ENCODE results near the gene ARF6.

Gene ARF6

DNA sequence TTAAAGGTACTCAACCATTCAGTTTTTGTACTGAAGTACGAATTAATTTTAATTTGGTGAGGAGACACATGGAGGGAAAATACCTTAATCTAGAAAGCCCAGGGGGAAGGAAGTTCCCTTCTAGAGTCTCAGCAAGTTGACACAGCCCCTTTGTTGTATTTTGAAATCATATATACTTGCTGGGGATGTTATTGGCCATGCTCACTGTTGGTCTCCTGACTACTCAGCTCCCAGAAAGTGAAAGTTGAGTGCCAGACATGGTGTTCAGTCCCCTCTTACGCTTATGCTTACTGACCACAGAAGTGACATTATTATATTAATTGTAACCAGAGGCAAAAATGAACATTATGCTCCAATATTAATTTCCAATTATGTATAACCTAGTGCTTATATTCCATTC, 28.1 kb downstream of the ARF6 start:
- H3K4me1 Mint-ChIP-seq = peaks cover under 1% of the 10 kb centered on the region

DNA sequence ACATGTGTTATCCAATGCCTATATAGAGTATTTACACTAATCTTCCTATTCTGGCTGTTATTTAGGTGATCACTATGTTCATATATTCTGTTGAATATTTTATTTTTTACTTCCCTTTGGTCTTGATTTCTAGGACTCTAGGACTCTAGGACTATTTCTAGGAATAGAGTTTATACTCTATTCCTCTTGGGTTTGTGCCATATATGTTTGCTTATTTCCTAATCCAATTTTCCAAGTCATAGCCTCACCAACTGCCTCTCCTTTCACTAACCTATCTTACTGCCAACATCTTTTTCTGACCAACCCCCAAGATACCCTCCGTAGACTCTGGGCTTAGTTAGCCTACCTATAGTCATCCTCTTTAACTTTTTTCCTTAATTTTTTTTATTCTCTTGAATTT, 28.5 kb downstream of the ARF6 start:
- no peak overlapping the region for H3K4me3 Mint-ChIP-seq
- no peak overlapping the region for H3K27ac Mint-ChIP-seq
- no peaks in the 10 kb centered on the region for H3K4me1 Mint-ChIP-seq
- no peaks in the 10 kb centered on the region for H3K36me3 Mint-ChIP-seq (ENCODE audit: low read depth)
- no peaks in the 10 kb centered on the region for H3K9me3 Mint-ChIP-seq
- TF ChIP-seq, protein P1, sequence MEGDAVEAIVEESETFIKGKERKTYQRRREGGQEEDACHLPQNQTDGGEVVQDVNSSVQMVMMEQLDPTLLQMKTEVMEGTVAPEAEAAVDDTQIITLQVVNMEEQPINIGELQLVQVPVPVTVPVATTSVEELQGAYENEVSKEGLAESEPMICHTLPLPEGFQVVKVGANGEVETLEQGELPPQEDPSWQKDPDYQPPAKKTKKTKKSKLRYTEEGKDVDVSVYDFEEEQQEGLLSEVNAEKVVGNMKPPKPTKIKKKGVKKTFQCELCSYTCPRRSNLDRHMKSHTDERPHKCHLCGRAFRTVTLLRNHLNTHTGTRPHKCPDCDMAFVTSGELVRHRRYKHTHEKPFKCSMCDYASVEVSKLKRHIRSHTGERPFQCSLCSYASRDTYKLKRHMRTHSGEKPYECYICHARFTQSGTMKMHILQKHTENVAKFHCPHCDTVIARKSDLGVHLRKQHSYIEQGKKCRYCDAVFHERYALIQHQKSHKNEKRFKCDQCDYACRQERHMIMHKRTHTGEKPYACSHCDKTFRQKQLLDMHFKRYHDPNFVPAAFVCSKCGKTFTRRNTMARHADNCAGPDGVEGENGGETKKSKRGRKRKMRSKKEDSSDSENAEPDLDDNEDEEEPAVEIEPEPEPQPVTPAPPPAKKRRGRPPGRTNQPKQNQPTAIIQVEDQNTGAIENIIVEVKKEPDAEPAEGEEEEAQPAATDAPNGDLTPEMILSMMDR (IDR thresholded peaks at IDR 0.05; ENCODE audit: unreplicated experiment in 3 of 3) = no peak
- H3K27me3 Mint-ChIP-seq (ENCODE audit: low read depth) = no peaks in the 10 kb centered on the region

More for the DNA sequence above, 28.1 kb downstream of the ARF6 start:
- Mint-ChIP-seq H3K9me3 (no peaks in the 10 kb centered on the region), H3K4me3 (no peak overlapping the region), H3K27ac (no peak overlapping the region), H3K27me3 (ENCODE audit: low read depth) (no peaks in the 10 kb centered on the region), H3K36me3 (ENCODE audit: low read depth) (no peaks in the 10 kb centered on the region)
- TF ChIP-seq, protein P1 (IDR thresholded peaks at IDR 0.05; ENCODE audit: unreplicated experiment in 3 of 3) = no peak

DNA sequence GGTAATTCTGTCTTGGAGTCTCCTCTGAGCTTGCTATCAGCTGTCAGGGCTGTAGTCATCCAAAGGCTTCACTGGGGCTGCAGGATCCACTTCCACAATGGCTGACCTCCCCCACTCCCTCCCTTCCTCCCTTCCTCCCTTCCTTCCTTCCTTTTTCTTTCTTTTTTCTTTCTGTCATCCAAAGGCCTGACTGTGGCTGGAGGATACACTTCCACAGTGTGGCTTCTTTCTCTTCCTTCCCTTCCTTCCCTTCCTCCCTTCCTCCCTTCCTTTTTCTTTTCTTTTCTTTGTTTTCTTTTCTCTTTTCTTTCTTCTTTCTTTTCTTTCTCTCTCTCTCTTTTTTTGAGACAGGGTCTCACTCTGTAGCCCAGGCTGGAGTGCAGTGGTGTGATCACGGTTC, 30.6 kb downstream of the ARF6 start:
- Mint-ChIP-seq H3K4me3 (no peak overlapping the region), H3K4me1 (no peaks in the 10 kb centered on the region), H3K36me3 (ENCODE audit: low read depth) (no peaks in the 10 kb centered on the region), H3K9me3 (no peaks in the 10 kb centered on the region), H3K27ac (no peak overlapping the region), H3K27me3 (ENCODE audit: low read depth) (no peaks in the 10 kb centered on the region)
- TF ChIP-seq, protein P1 (IDR thresholded peaks at IDR 0.05; ENCODE audit: unreplicated experiment in 3 of 3) = no peak

DNA sequence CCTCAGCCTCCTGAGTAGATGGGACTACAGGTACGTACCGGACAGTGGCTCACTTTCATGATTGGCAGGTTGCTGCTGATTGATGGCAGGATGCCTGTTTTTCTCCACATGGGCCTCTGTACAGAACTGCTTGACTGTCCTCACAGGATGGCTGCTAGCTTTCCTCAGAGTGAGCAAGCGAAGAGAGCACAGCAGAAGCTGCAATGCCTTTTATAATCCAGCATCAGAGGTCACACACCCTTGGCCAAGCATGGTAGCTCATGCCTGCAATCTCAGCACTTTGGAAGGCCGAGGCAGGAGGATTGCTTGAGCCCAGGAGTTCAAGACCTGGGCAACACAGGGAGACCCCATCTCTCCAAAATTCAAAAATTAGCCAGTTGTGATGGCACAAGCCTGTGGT, 31.0 kb downstream of the ARF6 start:
- H3K9me3 Mint-ChIP-seq = no peaks in the 10 kb centered on the region
- H3K27ac Mint-ChIP-seq = no peak overlapping the region
- H3K4me3 Mint-ChIP-seq = no peak overlapping the region
- TF ChIP-seq, protein P1 (IDR thresholded peaks at IDR 0.05; ENCODE audit: unreplicated experiment in 3 of 3) = no peak
- no peaks in the 10 kb centered on the region for H3K4me1 Mint-ChIP-seq
- no peaks in the 10 kb centered on the region for H3K27me3 Mint-ChIP-seq (ENCODE audit: low read depth)
- no peaks in the 10 kb centered on the region for H3K36me3 Mint-ChIP-seq (ENCODE audit: low read depth)

DNA sequence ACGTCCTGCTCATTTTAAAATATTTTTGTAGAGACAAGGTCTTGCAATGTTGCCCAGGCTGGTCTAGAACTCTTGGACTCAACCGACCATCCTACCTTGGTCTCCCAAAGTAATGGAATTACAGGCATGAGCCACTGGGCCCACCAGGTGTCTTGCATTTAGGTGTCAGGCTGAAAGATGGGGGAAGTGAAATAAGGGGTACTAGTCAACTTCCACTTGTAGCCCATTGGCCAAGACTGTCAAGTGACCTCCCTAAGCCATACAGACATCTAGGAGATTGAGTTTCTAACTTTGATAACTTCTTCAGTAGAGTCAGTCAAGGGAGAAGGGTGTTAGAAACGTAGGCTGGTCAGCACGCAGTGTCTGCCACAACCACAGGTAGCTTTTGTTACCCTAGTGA, 32.0 kb downstream of the ARF6 start:
- TF ChIP-seq, protein P1 (IDR thresholded peaks at IDR 0.05; ENCODE audit: unreplicated experiment in 3 of 3) = no peak
- H3K27me3 Mint-ChIP-seq (ENCODE audit: low read depth) = no peaks in the 10 kb centered on the region
- H3K36me3 Mint-ChIP-seq (ENCODE audit: low read depth) = no peaks in the 10 kb centered on the region
- no peak overlapping the region for H3K4me3 Mint-ChIP-seq
- H3K9me3 Mint-ChIP-seq = no peaks in the 10 kb centered on the region
- no peaks in the 10 kb centered on the region for H3K4me1 Mint-ChIP-seq
- no peak overlapping the region for H3K27ac Mint-ChIP-seq

DNA sequence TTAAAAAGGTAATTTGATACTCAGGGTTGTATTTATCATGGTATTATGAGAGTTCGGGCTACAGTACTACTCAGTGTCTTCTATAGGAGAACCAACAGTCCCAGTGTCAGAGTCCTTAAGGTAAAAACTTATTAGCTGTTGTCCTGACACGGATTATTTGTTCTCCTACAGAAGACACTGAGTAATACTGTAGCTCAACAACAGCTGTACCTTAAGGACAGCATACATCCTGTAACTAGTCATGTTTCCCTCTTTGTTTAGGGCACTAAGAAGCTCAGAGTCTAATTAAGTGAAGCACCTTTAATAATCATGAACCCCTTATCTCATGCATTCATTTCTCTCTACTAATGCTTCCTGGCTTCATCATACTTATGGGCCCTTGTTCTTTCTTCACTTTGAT, 33.9 kb downstream of the ARF6 start:
- H3K9me3 Mint-ChIP-seq = no peaks in the 10 kb centered on the region
- H3K4me1 Mint-ChIP-seq = no peaks in the 10 kb centered on the region
- H3K27me3 Mint-ChIP-seq (ENCODE audit: low read depth) = no peaks in the 10 kb centered on the region
- H3K4me3 Mint-ChIP-seq = no peak overlapping the region
- H3K36me3 Mint-ChIP-seq (ENCODE audit: low read depth) = no peaks in the 10 kb centered on the region
- TF ChIP-seq, protein P1 (IDR thresholded peaks at IDR 0.05; ENCODE audit: unreplicated experiment in 3 of 3) = no peak
- H3K27ac Mint-ChIP-seq = no peak overlapping the region
